Measurements from ENCODE around the gene ALPP. TPM values are rescaled to one million over a fixed set of nuclear protein-coding genes. Genes with fewer than 3 reads are reported as not detected.
"Not testable (repeated sequence)": the region's sequence is repeated elsewhere in the genome, so short reads cannot be mapped to it uniquely, and the experiment has no call there.

Gene ALPP
- total RNA-seq = not detected

DNA sequence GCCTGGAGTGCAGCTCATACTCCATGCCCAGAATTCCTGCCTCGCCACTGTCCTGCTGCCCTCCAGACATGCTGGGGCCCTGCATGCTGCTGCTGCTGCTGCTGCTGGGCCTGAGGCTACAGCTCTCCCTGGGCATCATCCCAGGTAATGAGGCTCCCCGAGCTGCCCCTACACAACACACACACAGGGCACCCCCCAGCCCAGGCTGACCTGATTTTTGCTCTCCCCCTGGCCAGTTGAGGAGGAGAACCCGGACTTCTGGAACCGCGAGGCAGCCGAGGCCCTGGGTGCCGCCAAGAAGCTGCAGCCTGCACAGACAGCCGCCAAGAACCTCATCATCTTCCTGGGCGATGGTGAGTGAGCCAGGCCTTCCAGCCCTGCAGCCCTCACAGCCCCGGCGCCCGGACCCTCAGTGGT is at the start of gene ALPP:
TSS of gene ALPP (plus strand) at position 17 of the 417 bp plus-strand sequence. CDS start at position 69, 52 bp downstream.
- intact Hi-C loops (cut with DNase I); DNase-seq (ENCODE audit: extremely low spot score in 2 of 2); H3K27ac ChIP-seq; H3K4me3 ChIP-seq; H3K27me3 ChIP-seq; H3K4me1 ChIP-seq; H3K9me3 ChIP-seq; H3K36me3 ChIP-seq: not testable (repeated sequence)

DNA sequence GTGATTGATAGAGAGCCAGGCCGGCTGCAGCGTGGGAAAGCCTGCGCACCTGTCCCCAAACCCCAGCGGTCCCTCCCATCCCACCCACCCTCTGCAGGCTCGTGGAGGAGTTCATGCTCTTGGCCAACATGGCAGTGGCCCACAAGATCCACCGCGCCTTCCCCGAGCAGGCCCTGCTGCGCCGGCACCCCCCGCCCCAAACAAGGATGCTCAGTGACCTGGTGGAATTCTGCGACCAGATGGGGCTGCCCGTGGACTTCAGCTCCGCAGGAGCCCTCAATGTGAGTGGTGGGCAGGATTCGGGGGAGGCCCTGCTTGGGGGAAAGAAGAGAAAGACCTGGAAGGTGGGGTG is 48.9 kb upstream of the ALPP start:
- DNase-seq (ENCODE audit: extremely low spot score in 2 of 2) = no peak
- Histone ChIP-seq H3K36me3 (no peaks in the 10 kb centered on the region), H3K4me3 (no peak overlapping the region), H3K27me3 (no peaks in the 10 kb centered on the region), H3K9me3 (no peaks in the 10 kb centered on the region), H3K4me1 (peaks cover 5% of the 10 kb centered on the region), H3K27ac (no peak overlapping the region)
- TF ChIP-seq POLR2A (IDR thresholded peaks at IDR 0.05) = no peak
- TF ChIP-seq, protein P1, sequence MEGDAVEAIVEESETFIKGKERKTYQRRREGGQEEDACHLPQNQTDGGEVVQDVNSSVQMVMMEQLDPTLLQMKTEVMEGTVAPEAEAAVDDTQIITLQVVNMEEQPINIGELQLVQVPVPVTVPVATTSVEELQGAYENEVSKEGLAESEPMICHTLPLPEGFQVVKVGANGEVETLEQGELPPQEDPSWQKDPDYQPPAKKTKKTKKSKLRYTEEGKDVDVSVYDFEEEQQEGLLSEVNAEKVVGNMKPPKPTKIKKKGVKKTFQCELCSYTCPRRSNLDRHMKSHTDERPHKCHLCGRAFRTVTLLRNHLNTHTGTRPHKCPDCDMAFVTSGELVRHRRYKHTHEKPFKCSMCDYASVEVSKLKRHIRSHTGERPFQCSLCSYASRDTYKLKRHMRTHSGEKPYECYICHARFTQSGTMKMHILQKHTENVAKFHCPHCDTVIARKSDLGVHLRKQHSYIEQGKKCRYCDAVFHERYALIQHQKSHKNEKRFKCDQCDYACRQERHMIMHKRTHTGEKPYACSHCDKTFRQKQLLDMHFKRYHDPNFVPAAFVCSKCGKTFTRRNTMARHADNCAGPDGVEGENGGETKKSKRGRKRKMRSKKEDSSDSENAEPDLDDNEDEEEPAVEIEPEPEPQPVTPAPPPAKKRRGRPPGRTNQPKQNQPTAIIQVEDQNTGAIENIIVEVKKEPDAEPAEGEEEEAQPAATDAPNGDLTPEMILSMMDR (IDR thresholded peaks at IDR 0.05) = no peak
- no peak for TF ChIP-seq POLR2AphosphoS5 (IDR thresholded peaks at IDR 0.05; ENCODE audit: insufficient read depth in 1 of 2, low read depth in 1 of 2)
- intact Hi-C loops (cut with DNase I) = loop anchor here (5.0 kb wide), 1 partner anchor 407 kb away; no protein-coding TSS in a partner anchor

DNA sequence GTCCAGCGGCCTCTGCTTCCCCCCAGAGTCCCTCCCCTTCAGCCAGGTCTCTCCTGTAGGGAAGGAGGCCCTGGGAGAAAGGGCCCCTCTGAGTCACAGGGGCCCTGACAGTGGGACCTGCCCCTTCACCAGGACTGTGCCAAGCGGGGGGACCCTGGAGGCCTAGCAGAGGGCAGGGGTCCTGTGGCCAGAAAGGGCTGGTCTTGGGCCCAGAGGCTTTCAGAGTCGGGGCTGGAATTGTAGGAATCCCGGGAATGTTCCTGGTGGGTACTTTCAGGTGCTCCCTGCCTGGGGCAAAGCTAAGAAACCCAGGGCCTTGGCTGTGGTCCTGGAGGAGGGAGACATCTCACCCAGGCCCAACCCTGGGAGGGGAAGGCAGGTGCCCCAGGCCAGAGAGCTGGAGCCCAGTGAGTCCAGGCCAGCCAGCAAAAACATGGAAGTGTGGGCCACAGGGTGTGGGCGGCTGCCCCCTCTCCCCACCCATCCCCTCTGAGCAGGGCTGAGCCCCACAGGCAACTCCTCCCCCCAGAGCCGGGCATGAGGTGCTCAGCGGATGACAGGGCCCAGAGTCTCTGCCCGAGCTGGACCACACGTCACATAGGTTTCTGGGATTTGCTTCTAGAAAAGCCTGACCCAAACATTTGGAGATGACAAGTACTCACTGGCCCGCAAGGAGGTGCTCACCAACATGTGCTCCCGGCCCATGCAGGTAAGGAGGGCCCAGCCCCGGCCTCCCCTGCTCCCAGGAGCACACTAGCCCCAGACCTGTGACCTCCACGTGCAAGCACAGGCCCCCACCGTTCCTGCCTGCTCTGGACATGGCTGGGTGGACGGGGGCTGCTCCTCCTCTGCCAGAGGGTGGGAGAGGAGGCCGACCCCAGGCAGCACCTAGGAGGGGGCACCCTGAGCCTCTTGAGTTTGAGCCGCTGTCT is 48.2 kb upstream of the ALPP start:
- Histone ChIP-seq H3K9me3 (no peaks in the 10 kb centered on the region), H3K36me3 (no peaks in the 10 kb centered on the region), H3K27ac (no peak overlapping the region), H3K4me3 (no peak overlapping the region), H3K27me3 (no peaks in the 10 kb centered on the region), H3K4me1 (peaks cover 5% of the 10 kb centered on the region)
- intact Hi-C loops (cut with DNase I) = no loop called here
- no peak for DNase-seq (ENCODE audit: extremely low spot score in 2 of 2)
- TF ChIP-seq POLR2AphosphoS5 (IDR thresholded peaks at IDR 0.05; ENCODE audit: insufficient read depth in 1 of 2, low read depth in 1 of 2) (no peak), POLR2A (IDR thresholded peaks at IDR 0.05) (no peak)
- TF ChIP-seq, protein P1 (IDR thresholded peaks at IDR 0.05) = no peak

DNA sequence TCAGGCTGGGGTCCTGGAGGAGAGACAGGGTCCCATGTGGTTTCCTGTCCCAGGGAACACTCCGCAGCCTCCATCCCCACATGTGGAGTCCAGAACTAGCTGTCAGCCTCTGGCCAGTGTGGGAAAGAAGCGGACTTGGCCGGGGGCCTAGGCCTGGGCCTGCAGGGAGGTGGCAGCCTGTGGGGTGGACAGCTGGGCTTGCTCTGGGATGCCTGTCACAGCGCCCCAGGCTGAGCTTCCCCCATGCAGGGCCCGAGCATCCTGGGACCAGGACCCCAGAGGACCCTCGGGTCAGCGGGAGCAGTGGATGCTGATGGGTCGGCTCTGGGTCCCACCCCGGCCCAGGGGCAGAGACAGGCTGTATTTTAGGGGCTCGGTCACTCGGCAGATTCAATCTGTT is 47.5 kb upstream of the ALPP start:
- DNase-seq (ENCODE audit: extremely low spot score in 2 of 2); H3K9me3 ChIP-seq; H3K27me3 ChIP-seq; H3K36me3 ChIP-seq; intact Hi-C loops (cut with DNase I); H3K27ac ChIP-seq; H3K4me3 ChIP-seq; H3K4me1 ChIP-seq: not testable (repeated sequence)

DNA sequence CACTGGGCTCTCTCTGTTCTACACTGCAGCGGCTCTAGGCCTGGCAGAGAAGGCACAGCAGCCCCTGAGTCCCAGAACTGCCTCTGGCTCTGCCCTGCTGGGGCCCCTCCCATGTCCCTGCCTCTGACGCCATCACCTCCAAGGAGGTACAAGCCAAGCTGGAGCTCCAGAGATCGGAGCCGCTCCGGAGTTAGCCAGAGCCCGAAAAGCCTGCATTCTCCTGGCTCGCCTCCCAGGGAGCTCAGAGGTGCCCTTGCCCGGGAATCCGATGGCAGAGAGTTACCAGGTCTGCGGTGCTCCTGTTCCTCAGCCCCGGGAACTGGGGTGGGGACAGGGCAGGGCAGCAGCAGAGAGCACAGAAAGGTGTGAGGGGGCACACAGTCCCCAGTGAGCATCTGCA is 46.9 kb upstream of the ALPP start:
- H3K27me3 ChIP-seq; H3K9me3 ChIP-seq; H3K4me3 ChIP-seq; intact Hi-C loops (cut with DNase I); H3K36me3 ChIP-seq; H3K27ac ChIP-seq; DNase-seq (ENCODE audit: extremely low spot score in 2 of 2); H3K4me1 ChIP-seq: not testable (repeated sequence)

DNA sequence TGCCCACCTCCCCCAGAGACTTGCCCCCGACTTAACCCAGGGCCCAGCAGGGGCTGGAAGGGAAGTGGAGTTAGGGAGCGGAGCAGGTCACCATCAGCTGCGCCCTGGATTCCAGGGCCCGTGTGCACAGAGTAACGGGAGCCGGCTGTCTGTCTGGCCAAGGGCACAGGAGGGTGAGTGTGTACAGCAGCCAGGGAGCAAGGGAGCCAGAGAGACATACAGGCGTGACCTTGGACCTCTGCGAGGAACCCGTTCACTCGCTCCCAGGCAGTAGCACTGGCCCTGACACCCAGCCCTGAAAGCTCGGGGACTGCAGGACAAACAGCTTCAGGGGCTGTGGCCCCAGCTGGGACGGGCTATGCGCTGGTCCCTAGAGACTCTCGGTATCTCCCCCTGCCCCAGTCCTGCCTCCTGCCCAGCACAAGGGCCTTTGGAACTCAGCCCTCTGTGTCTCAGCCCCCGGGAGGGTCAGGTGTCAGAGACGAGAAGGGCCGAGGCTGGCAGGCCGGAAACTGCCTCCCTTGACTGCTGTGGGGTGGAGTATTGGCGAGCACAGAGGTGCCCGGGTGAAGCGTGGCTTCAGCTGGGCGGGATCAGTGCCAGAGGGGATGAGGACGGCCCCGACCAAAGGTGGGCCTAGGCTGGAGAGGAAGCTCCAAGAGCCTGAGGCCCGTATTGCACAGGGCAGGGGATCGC is 46.2 kb upstream of the ALPP start:
- H3K27me3 ChIP-seq; H3K36me3 ChIP-seq; H3K27ac ChIP-seq; H3K4me3 ChIP-seq; H3K9me3 ChIP-seq; intact Hi-C loops (cut with DNase I); H3K4me1 ChIP-seq; DNase-seq (ENCODE audit: extremely low spot score in 2 of 2): not testable (repeated sequence)

DNA sequence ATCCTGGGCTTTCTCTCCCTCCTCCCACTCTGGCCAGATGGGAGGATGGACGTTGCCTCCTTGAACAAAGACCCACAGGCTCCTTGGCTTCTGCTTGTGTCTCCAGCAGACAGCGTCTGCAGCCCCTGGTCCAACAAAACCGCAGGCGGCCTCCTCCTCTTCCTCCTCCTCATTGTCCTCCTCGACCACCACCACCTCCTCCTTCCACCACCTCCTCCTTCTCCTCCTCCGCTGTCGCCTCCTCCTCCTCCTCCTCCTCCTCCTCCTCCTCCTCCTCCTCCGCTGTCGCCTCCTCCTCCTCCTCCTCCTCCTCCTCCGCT is 45.7 kb upstream of the ALPP start:
- Histone ChIP-seq H3K27ac (no peak overlapping the region), H3K4me1 (no peaks in the 10 kb centered on the region), H3K36me3 (peaks cover 0 to 7% of the 10 kb centered on the region in 2 donors), H3K4me3 (no peak overlapping the region), H3K9me3 (no peaks in the 10 kb centered on the region), H3K27me3 (no peaks in the 10 kb centered on the region)
- intact Hi-C loops (cut with DNase I) = no loop called here
- TF ChIP-seq, protein P1 (IDR thresholded peaks at IDR 0.05) = no peak
- TF ChIP-seq POLR2AphosphoS5 (IDR thresholded peaks at IDR 0.05; ENCODE audit: insufficient read depth in 1 of 2, low read depth in 1 of 2) (no peak), POLR2A (IDR thresholded peaks at IDR 0.05) (no peak)
- DNase-seq (ENCODE audit: extremely low spot score in 2 of 2) = no peak

Measured in vagina (tissue), 2 donors.